ENCODE measurements around the gene RFFL.
A peak's percentile ranks its signal among the peaks of the same experiment; 100 is the strongest.
"Not testable (repeated sequence)": the region's sequence is repeated elsewhere in the genome, so short reads cannot be mapped to it uniquely, and the experiment has no call there.

RFFL gene

DNA sequence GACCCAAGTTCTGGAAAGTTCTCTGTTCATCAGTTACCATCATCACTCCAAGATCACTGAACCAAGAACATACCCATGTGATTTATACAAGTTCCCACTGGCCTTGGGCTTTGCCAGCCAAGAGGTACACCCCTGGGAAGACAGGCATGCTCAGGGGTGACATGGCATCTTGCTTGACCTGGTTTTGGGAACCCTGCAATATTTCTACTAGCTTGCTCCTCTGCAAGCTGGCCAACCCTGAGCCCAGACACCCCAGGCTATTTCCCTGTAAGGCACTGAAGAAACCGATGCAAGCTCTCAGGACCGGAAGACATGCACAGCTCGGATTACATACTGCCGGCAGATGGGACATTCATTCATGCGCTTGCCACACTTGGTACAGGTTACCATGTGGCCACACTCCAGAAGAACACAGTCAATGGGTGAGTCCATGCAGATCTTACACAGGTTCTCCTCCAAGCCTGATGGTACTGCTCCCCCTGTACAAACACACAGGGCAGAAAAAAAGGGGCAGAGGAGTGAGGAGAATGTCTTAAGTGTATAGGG, 51.8 kb downstream of the RFFL start:
- ATAC-seq (no peak), DNase-seq (ENCODE audit: low spot score in 2 of 2) (no peak)
- H3K27ac Mint-ChIP-seq: peak overlapping the region; percentile 83
- peaks cover 94% of the 10 kb centered on the region for H3K36me3 Mint-ChIP-seq
- H3K9me3 Mint-ChIP-seq: no peaks in the 10 kb centered on the region
- no peak overlapping the region for H3K4me3 Mint-ChIP-seq
- no peaks in the 10 kb centered on the region for H3K4me1 Mint-ChIP-seq

DNA sequence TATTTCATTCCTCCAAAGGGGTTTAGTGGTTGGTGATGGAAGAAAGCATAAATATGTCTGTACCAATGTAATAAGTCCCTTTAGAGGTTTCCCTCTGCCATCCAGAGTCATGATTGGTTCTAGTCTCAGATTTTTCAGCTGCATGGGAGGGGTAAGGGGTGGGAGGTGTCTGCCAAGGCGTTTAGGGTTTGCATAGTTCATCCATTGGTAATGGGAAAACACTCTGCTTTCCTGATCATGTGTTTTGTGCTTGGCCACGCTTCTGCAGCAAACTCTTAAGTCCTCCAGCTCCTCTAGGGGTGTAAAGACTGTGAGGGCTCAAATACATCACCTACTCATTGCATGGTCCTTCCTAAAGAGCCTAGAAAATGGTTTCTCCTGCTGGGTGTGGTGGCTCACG, 53.4 kb downstream of the RFFL start:
- Mint-ChIP-seq H3K4me1 (no peaks in the 10 kb centered on the region), H3K9me3 (no peaks in the 10 kb centered on the region), H3K27ac (peak overlapping the region; percentile 41), H3K36me3 (peaks cover 89% of the 10 kb centered on the region), H3K4me3 (no peak overlapping the region)
- DNase-seq (ENCODE audit: low spot score in 2 of 2) (no peak), ATAC-seq (no peak)

DNA sequence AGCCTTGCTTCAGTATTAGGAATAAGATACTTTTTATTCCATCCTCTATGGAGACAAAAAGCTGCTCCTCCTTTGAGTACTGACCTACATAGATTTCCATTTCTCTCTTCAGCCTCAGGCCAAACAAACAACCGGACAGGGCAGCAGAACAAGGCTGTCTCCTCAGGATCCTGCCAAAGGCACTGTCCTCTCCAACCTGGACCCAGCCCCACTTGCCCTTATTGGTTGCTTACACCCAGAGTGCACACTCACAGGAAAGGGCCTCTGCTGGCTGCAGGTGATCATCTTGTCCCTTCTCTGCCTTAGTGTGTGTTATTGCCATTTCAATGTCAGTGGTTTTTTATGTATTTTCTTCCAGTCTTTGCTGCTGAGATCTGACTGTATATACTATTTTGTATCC, 56.5 kb downstream of the RFFL start:
- no peak for ATAC-seq
- peak overlapping the region; percentile 29 for H3K27ac Mint-ChIP-seq
- no peaks in the 10 kb centered on the region for H3K4me1 Mint-ChIP-seq
- H3K9me3 Mint-ChIP-seq: no peaks in the 10 kb centered on the region
- no peak overlapping the region for H3K4me3 Mint-ChIP-seq
- peaks cover 89% of the 10 kb centered on the region for H3K36me3 Mint-ChIP-seq
- no peak for DNase-seq (ENCODE audit: low spot score in 2 of 2)

DNA sequence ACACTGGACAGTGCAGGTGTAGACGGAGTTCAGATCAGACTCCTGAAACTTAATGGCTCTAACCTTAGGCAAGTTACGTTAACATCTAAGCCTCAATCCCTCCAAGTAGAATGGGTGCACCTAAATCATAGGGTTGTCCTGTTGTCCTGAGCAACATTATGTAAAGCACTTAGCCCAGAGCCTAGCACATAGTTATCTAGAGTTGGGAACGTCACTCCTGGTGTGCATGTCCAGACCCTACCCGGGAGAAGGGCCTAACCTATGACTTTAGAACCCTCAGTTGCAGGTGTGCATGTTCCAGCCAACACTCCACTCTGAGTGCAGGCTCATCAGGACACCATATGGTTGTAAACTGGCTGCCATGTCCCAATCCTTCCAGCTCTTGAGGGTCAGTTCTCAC, 57.2 kb downstream of the RFFL start:
- Mint-ChIP-seq H3K9me3 (no peaks in the 10 kb centered on the region), H3K27ac (peak overlapping the region; percentile 74), H3K4me3 (no peak overlapping the region), H3K36me3 (peaks cover 89% of the 10 kb centered on the region), H3K4me1 (no peaks in the 10 kb centered on the region)
- no peak for ATAC-seq
- no peak for DNase-seq (ENCODE audit: low spot score in 2 of 2)

DNA sequence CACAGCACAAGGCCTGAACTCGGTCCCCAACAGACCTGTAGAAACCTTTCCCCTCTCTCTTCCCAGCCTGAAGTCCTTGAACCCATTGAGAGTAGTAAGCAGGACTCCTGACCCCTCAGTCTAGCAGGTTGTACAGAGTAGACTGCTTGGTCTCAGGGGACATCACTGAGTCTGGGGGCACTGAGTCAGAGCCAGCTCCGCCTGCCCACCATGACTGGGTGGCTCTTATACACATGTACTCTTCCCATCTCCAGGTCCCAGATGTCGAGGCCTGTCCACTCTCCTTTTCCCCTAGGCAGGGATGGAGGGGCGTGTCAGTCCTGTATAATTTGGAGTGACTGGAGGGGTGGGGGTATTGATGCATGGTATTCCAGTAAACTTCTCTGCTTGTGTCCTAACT, 59.7 kb downstream of the RFFL start:
- ATAC-seq: no peak
- no peak for DNase-seq (ENCODE audit: low spot score in 2 of 2)
- Mint-ChIP-seq H3K27ac (peak overlapping the region; percentile 74), H3K4me1 (no peaks in the 10 kb centered on the region), H3K9me3 (no peaks in the 10 kb centered on the region), H3K4me3 (no peak overlapping the region), H3K36me3 (peaks cover 92% of the 10 kb centered on the region)

DNA sequence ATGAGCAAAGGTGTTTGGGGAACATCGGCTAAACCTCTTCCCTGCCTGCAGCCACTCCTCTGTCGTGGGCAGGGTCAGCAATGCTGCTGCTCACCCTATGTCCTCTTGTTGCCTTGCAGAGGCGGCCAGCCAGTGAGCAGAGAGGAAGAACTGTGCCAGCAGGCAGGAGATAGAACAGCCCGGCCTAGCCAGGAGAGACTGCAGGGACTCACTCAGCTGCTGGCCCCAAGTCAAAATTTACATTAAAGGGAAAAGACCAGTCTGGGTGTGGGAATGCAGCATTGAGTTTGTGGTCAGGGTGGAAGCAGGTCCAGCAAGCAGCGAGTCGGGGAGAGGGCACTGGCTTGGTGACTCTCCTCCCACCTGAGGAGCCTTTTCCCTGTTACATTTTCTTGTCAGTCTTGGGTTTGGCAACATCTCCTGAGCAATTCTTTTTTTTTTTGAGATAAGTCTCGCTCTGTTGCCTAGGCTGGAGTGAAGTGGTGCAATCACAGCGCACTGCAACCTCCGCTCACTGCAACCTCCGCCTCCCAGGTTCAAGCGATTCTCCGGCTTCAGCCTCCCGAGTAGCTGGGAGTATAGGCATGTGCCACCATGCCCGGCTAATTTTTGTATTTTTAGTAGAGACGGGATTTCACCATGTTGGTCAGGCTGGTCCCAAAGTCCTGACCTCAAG, 60.5 kb downstream of the RFFL start:
- H3K36me3 Mint-ChIP-seq: peaks cover 92% of the 10 kb centered on the region

DNA sequence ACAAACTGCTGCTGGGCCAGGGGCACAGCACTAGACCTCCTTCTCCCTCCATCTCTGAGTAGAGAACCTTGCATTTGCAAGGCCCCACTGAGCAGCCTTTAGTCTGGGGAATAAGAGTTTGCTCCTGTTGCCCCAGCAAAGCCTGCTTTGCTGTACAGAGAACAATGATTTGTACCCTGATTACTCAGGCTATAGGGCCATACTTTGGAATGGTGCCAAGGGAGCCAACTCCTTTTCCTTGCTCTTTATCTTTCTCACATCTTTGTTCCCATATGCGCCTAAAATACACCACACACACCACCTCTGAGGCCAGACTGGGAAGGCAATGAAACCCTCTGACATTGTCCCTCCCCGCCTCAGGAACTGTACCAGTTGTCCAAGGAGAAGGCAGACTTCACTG, 62.0 kb downstream of the RFFL start:
- H3K9me3 Mint-ChIP-seq: no peaks in the 10 kb centered on the region
- peaks cover 87% of the 10 kb centered on the region for H3K36me3 Mint-ChIP-seq
- H3K27ac Mint-ChIP-seq: peak overlapping the region; percentile 68
- ATAC-seq (no peak), DNase-seq (ENCODE audit: low spot score in 2 of 2) (no peak)
- H3K4me3 Mint-ChIP-seq: no peak overlapping the region
- H3K4me1 Mint-ChIP-seq: peaks cover 8% of the 10 kb centered on the region

More for the DNA sequence above, 60.5 kb downstream of the RFFL start:
- DNase-seq (ENCODE audit: low spot score in 2 of 2) (no peak), ATAC-seq (no peak)
- peak overlapping the region; percentile 68 for H3K27ac Mint-ChIP-seq
- peaks cover 6% of the 10 kb centered on the region for H3K4me1 Mint-ChIP-seq
- no peak overlapping the region for H3K4me3 Mint-ChIP-seq
- H3K9me3 Mint-ChIP-seq: no peaks in the 10 kb centered on the region

DNA sequence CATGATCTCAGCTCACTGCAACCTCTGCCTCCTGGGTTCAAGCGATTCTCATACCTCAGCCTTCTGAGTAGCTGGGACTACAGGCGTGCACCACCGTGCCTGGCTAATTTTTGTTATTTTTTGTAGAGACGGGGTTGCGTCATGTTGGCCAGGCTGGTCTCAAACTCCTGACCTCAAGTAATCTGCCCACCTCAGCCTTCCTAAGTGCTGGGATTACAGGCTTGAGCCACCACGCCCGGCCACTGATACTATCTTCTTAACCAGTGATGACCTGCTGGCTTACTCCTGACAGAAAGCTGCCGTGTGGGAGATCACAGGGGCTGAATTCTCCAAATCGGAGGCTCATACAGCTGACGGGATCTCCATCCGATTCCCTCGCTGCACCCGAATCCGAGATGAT, 62.5 kb downstream of the RFFL start:
- H3K27ac Mint-ChIP-seq: peak overlapping the region; percentile 68
- not testable (repeated sequence) for DNase-seq (ENCODE audit: low spot score in 2 of 2); H3K9me3 Mint-ChIP-seq; ATAC-seq; H3K4me3 Mint-ChIP-seq; H3K4me1 Mint-ChIP-seq
- H3K36me3 Mint-ChIP-seq: peaks cover 91% of the 10 kb centered on the region

DNA sequence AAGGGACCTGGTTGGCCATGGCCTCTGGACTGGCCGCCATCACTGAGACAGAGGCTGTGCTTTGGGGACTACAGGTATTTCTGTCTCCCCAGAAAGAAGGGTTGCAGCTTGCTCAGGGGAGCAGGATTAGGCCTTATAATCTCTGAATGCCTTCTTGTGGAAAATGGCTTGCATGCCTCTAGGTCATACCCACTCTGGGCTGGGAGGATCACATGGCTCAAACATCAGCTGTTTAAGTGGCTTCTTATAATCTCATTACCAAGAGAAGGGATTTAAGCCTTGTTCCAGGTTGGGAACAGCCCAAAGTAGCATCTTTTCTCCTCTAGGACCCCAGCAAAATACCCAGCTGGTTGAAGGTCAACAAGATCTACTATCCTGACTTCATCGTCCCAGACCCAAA, 64.1 kb downstream of the RFFL start:
- Mint-ChIP-seq H3K4me3 (no peak overlapping the region), H3K36me3 (peaks cover 89% of the 10 kb centered on the region), H3K4me1 (peaks cover 8% of the 10 kb centered on the region), H3K9me3 (no peaks in the 10 kb centered on the region), H3K27ac (peak overlapping the region; percentile 86)
- ATAC-seq: no peak
- no peak for DNase-seq (ENCODE audit: low spot score in 2 of 2)

DNA sequence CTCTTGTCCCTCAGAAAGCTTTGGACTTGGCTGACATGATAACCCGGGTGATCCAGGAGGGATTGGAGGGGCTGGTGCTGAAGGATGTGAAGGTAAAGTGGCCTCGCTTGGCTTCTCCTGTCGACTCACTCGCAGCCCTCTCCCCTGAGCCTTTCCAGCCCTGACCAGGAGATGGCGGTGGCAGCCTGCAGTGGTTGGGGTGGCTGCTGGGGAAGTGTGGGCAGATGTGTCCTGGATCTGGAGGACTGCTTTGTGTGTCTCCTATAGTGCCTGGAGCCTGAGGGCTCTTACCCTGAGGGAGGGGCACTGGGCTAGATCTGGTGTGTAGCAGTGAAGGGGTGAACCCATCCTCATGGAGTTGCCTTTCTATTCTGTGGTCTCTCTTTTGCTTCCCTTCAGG, 65.3 kb downstream of the RFFL start:
- H3K4me3 Mint-ChIP-seq: no peak overlapping the region
- H3K27ac Mint-ChIP-seq: peak overlapping the region; percentile 86
- H3K36me3 Mint-ChIP-seq: peaks cover 88% of the 10 kb centered on the region

DNA sequence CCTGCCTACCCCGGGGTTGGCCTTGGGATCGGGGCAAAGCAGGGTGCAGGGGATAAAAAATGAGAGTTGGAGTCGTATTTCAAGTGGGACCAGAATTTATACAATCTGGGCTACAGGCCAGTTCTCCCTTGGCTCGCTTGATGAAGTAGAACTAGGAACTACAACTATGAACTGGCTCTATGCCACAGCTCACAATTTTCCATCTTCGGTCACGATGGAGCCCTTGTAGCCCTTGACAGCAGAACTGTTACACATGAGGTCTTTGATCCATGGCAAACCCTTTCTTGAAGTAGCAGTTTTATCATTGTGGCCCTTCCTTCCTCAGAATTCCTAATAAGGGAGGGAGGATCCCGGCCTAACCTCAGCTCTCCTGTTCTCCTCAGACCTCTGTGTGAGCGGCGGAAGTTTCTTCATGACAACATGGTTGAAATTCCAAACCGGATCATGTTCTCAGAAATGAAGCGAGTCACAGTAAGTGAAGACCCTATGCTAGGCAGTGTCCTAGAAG, 66.1 kb downstream of the RFFL start:
- ATAC-seq: no peak
- H3K9me3 Mint-ChIP-seq: no peaks in the 10 kb centered on the region
- peak overlapping the region; percentile 73 for H3K27ac Mint-ChIP-seq
- H3K36me3 Mint-ChIP-seq: peaks cover 88% of the 10 kb centered on the region
- H3K4me3 Mint-ChIP-seq: no peak overlapping the region
- DNase-seq (ENCODE audit: low spot score in 2 of 2): no peak
- H3K4me1 Mint-ChIP-seq: peaks cover 16% of the 10 kb centered on the region

More for the DNA sequence above, 65.3 kb downstream of the RFFL start:
- H3K4me1 Mint-ChIP-seq: peaks cover 8% of the 10 kb centered on the region
- ATAC-seq: peak; percentile 96
- DNase-seq (ENCODE audit: low spot score in 2 of 2): peak; percentile 72 to 87
- no peaks in the 10 kb centered on the region for H3K9me3 Mint-ChIP-seq

DNA sequence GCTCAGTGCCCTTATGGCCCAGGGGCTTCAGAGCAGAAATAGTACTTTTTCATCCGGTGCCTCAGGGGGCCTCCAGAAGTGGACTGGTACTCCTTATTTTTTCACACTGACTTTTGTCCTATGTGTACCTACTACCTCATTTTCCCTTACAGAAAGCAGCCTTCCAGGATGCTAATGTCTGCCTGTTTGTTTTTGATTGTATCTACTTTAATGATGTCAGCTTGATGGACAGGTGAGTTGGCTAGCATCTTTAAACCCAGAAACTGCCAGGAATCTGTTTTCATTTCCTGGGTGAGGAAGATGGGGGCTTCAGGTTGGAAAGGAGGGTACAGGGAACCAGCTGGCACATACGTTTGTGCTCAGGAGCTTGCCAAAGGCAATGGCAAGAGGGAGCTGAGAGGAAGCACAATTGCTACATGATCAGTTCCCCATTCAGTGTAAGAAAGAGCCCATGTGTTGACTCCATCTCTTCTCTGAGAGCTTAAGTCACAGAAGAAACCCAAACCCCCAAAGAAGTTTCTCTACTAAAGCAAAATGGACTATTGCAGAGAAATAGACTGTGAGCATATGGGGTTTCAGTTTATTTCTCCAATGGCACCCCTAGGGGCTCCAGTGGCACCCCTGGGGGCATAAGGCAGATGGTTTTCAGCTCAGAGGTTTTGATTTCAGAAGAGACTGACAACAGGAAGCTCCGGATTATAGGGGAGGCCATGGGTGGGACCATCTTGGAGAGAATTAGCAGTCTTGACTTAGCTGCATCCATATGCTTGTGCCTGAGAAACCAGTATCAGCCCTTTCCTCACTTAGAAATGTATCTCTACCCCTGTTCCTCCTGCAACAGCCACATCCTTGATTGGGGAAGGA, 66.9 kb downstream of the RFFL start:
- Mint-ChIP-seq H3K4me3 (no peak overlapping the region), H3K9me3 (no peaks in the 10 kb centered on the region), H3K27ac (peak overlapping the region; percentile 73), H3K4me1 (peaks cover 17% of the 10 kb centered on the region), H3K36me3 (peaks cover 88% of the 10 kb centered on the region)
- DNase-seq (ENCODE audit: low spot score in 2 of 2) (no peak), ATAC-seq (no peak)

DNA sequence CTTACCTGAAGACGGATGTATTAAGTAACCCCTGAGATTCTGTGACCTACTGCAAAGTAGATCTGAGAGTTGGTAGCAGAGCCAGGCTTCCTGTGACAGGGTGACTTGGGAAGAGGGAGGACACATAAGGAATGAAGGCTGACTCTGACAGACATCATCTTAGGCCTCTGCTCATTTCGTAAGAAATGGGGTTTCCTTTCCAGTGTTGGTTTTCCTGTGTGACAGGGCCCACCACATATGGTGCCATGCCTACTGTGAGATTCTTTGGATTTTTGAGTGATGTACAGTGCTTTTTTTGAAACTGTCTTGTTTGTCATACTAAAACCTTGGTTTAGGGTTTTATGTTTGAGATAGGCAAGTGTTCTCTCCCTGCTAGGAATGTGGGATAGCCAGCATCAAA, 70.5 kb downstream of the RFFL start:
- H3K27ac Mint-ChIP-seq: peak overlapping the region; percentile 73

DNA sequence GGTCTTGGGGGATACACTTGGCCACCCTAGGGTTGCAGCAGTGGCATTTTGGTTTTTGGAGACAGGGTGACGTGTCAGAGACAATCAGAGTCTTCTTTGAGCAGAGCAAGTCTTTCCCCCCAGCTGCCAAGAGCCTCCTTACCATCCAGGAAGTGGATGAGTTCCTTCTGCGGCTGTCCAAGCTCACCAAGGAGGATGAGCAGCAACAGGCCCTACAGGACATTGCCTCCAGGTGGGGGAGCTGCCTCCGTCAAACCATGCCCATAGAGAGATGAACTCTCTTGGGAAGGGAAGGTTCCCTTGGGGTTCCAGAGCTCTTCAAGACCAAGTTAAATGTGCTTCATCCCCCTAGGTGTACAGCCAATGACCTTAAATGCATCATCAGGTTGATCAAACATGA, 71.9 kb downstream of the RFFL start:
- peak overlapping the region; percentile 68 for H3K27ac Mint-ChIP-seq
- peaks cover 14% of the 10 kb centered on the region for H3K4me1 Mint-ChIP-seq
- H3K36me3 Mint-ChIP-seq: peaks cover 97% of the 10 kb centered on the region
- ATAC-seq: no peak
- no peak for DNase-seq (ENCODE audit: low spot score in 2 of 2)
- H3K4me3 Mint-ChIP-seq: no peak overlapping the region
- H3K9me3 Mint-ChIP-seq: no peaks in the 10 kb centered on the region

More for the DNA sequence above, 70.5 kb downstream of the RFFL start:
- no peak for ATAC-seq
- Mint-ChIP-seq H3K36me3 (peaks cover 88% of the 10 kb centered on the region), H3K9me3 (no peaks in the 10 kb centered on the region), H3K4me3 (no peak overlapping the region), H3K4me1 (peaks cover 16% of the 10 kb centered on the region)
- DNase-seq (ENCODE audit: low spot score in 2 of 2): no peak

DNA sequence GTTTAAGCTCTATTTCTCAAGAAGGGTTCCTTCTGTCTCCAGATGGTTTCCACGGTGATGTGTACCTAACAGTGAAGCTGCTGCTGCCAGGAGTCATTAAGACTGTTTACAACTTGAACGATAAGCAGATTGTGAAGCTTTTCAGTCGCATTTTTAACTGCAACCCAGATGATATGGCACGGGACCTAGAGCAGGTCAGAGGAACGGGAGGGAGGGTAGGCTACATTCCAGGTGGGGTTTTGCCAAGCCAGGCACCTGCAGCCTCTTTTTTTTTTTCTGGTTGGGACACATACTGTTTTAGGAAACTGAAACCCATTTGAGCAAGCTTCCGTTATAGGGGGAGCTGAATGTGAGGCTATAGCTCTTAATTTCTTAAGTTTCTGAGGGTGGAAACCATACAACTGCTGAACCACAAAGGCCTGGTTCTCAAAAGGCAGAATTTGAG, 72.6 kb downstream of the RFFL start:
- Mint-ChIP-seq H3K4me1 (peaks cover 14% of the 10 kb centered on the region), H3K9me3 (no peaks in the 10 kb centered on the region), H3K27ac (peak overlapping the region; percentile 68), H3K4me3 (no peak overlapping the region), H3K36me3 (peaks cover 97% of the 10 kb centered on the region)
- DNase-seq (ENCODE audit: low spot score in 2 of 2): no peak
- ATAC-seq: no peak
